Measurements from ENCODE around the gene XRN2. TPM values are rescaled to one million over a fixed set of nuclear protein-coding genes. Genes with fewer than 3 reads are reported as not detected.
"Not testable (repeated sequence)": the region's sequence is repeated elsewhere in the genome, so short reads cannot be mapped to it uniquely, and the experiment has no call there.

The XRN2 gene
- total RNA-seq, 4 donors from 2014 or later = 41.3 to 51.0 (median 46.4) TPM

DNA sequence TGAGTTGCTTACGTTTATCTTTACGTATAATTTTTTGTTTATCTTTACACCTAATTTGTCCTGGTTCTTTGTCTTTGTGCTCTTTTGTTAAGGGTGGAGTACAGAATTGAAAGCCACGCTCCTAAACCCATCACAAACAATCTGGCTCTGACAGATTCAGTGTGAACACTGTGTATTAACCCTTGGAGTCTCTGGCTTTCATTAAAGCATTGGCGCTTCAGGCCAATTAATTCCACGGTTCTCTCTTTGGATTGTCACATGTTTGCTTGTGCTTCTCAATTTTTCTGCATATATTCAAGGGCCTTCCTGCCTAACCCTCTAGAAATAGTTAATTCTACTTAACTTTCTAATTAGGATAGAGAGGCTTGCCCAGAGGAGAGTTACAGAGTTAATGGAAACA lies 55.6 kb downstream of the XRN2 start:
- TF ChIP-seq POLR2AphosphoS5 (IDR thresholded peaks at IDR 0.05) = no peak
- TF ChIP-seq, protein P1, sequence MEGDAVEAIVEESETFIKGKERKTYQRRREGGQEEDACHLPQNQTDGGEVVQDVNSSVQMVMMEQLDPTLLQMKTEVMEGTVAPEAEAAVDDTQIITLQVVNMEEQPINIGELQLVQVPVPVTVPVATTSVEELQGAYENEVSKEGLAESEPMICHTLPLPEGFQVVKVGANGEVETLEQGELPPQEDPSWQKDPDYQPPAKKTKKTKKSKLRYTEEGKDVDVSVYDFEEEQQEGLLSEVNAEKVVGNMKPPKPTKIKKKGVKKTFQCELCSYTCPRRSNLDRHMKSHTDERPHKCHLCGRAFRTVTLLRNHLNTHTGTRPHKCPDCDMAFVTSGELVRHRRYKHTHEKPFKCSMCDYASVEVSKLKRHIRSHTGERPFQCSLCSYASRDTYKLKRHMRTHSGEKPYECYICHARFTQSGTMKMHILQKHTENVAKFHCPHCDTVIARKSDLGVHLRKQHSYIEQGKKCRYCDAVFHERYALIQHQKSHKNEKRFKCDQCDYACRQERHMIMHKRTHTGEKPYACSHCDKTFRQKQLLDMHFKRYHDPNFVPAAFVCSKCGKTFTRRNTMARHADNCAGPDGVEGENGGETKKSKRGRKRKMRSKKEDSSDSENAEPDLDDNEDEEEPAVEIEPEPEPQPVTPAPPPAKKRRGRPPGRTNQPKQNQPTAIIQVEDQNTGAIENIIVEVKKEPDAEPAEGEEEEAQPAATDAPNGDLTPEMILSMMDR (IDR thresholded peaks at IDR 0.05) = no peak
- no peak for TF ChIP-seq EP300 (IDR thresholded peaks at IDR 0.05)
- TF ChIP-seq POLR2A (IDR thresholded peaks at IDR 0.05) = no peak
- no peaks in the 10 kb centered on the region for H3K9me3 ChIP-seq
- peaks cover 65% of the 10 kb centered on the region for H3K36me3 ChIP-seq
- H3K4me1 ChIP-seq = no peaks in the 10 kb centered on the region
- H3K27me3 ChIP-seq = no peaks in the 10 kb centered on the region
- no peak overlapping the region for H3K27ac ChIP-seq
- H3K4me3 ChIP-seq = no peak overlapping the region
- 92% methylated on average over 5 of the region's 5 CpGs for WGBS
- no peak for DNase-seq (ENCODE audit: low spot score in 2 of 2)

DNA sequence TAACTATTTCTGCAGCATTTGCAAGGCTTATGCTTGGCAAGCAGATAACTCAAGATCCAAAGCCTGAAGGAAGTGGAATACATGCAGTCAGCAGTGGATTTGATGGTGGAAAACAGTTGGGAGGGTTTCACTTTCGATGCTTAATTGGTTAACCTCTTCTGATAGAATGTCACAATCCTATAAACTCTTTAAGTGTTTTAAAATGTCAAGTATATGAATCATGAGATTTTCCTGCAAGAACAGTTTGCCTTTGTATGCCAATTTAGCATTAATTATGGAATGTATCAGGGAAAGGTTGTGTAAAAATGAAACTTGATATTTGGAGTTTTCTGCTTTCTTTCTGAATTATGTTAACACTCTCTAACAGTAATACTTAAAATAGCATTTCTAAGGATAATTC lies 57.6 kb downstream of the XRN2 start:
- TF ChIP-seq EP300 (IDR thresholded peaks at IDR 0.05) = no peak
- H3K27me3 ChIP-seq = no peaks in the 10 kb centered on the region

DNA sequence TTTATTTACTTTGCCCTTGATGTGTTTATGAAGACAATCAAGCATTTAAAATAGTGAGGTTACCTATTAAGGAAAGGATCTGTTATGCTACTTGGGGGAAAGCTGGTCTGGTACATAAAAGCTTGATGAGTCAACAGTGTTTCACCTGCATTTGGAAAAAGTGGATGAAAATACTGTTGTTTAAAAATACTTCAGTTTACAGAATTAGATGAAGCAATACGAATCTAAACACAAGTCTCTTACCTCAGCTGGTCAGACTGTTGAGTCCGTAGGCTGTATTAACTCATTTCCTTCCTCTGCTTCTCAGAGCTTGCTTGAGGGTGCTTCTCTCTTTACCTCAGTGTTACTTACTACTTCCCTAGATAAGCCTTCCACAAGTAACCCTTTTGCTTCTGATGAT lies 58.1 kb downstream of the XRN2 start:
- H3K4me1 ChIP-seq = no peaks in the 10 kb centered on the region
- H3K27me3 ChIP-seq = no peaks in the 10 kb centered on the region
- H3K27ac ChIP-seq = no peak overlapping the region
- no peaks in the 10 kb centered on the region for H3K9me3 ChIP-seq
- no peak overlapping the region for H3K4me3 ChIP-seq
- H3K36me3 ChIP-seq = peaks cover 67% of the 10 kb centered on the region
- no peak for TF ChIP-seq POLR2AphosphoS5 (IDR thresholded peaks at IDR 0.05)
- no peak for TF ChIP-seq EP300 (IDR thresholded peaks at IDR 0.05)
- no peak for TF ChIP-seq POLR2A (IDR thresholded peaks at IDR 0.05)
- TF ChIP-seq, protein P1 (IDR thresholded peaks at IDR 0.05) = no peak
- 72% methylated on average over 2 of the region's 2 CpGs for whole genome bisulfite sequencing
- no peak for DNase-seq (ENCODE audit: low spot score in 2 of 2)

More for the DNA sequence above, 57.6 kb downstream of the XRN2 start:
- H3K36me3 ChIP-seq = peaks cover 70% of the 10 kb centered on the region
- no peaks in the 10 kb centered on the region for H3K9me3 ChIP-seq
- 88% methylated on average over 1 of the region's 1 CpG for WGBS
- H3K27ac ChIP-seq = no peak overlapping the region
- DNase-seq (ENCODE audit: low spot score in 2 of 2) = no peak
- H3K4me1 ChIP-seq = no peaks in the 10 kb centered on the region
- no peak overlapping the region for H3K4me3 ChIP-seq

DNA sequence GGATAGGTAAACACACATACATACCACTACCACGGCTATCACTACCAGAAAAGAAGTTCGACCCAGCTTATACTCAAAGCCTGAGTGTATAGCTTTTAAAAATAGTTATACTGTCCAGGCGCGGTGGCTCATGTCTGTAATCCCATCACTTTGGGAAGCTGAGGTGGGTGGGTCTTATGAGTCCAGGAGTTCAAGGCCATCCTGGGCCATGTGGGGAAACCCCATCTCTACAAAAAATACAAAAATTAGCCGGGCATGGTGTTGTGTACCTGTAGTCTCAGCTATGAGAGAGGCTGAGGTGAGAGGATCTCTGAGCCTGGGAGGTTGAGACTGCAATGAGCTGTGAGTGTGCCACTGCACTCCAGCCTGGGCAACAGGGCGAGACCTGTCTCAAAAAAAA lies 61.3 kb downstream of the XRN2 start:
- no peaks in the 10 kb centered on the region for H3K9me3 ChIP-seq
- H3K27ac ChIP-seq = no peak overlapping the region
- no peaks in the 10 kb centered on the region for H3K27me3 ChIP-seq
- 96% methylated on average over 6 of the region's 6 CpGs for WGBS
- H3K4me1 ChIP-seq = no peaks in the 10 kb centered on the region
- DNase-seq (ENCODE audit: low spot score in 2 of 2) = no peak
- H3K36me3 ChIP-seq = peaks cover 66% of the 10 kb centered on the region
- TF ChIP-seq, protein P1 (IDR thresholded peaks at IDR 0.05) = no peak
- TF ChIP-seq POLR2A (IDR thresholded peaks at IDR 0.05) (no peak), EP300 (IDR thresholded peaks at IDR 0.05) (no peak), POLR2AphosphoS5 (IDR thresholded peaks at IDR 0.05) (no peak)
- no peak overlapping the region for H3K4me3 ChIP-seq

DNA sequence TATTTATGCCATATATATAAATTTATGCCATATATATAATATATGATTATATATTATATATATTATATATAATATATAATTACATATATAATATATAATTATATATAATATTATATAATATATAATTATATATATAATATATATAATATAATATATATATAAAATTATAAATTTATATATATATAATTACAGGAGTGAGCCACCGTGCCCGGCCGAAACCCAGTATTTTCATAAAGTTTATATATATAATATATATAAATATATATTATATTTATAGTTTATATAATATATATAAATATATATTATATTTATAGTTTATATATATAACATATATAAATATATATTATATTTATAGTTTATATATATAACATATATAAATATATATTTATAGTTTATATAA lies 62.6 kb downstream of the XRN2 start:
- no peak overlapping the region for H3K27ac ChIP-seq
- TF ChIP-seq EP300 (IDR thresholded peaks at IDR 0.05) = no peak
- TF ChIP-seq POLR2AphosphoS5 (IDR thresholded peaks at IDR 0.05) = no peak
- TF ChIP-seq POLR2A (IDR thresholded peaks at IDR 0.05) = no peak
- TF ChIP-seq, protein P1 (IDR thresholded peaks at IDR 0.05) = no peak

DNA sequence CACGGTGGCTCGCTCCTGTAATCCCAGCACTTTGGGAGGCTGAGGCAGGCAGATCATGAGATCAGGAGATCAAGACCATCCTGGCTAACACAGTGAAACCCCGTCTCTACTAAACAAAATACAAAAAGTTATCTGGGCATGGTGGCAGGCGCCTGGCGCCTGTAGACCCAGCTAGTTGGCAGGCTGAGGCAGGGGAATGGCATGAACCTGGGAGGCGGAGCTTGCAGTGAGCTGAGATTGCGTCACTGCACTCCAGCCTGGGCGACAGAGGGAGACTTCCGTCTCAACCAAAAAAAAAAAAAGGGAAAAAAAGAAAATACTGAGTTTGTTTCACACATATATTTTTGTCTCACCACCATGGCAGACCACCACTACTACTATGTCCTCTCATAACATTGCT lies 63.1 kb downstream of the XRN2 start:
- WGBS = 88% methylated on average over 9 of the region's 9 CpGs
- H3K27me3 ChIP-seq; H3K27ac ChIP-seq; H3K4me1 ChIP-seq; H3K4me3 ChIP-seq; H3K9me3 ChIP-seq; DNase-seq (ENCODE audit: low spot score in 2 of 2): not testable (repeated sequence)
- peaks cover 60% of the 10 kb centered on the region for H3K36me3 ChIP-seq

More for the DNA sequence above, 62.6 kb downstream of the XRN2 start:
- no peak for DNase-seq (ENCODE audit: low spot score in 2 of 2)
- H3K9me3 ChIP-seq = no peaks in the 10 kb centered on the region
- H3K4me3 ChIP-seq = no peak overlapping the region
- H3K36me3 ChIP-seq = peaks cover 61% of the 10 kb centered on the region
- H3K4me1 ChIP-seq = no peaks in the 10 kb centered on the region
- 97% methylated on average over 3 of the region's 3 CpGs for WGBS
- no peaks in the 10 kb centered on the region for H3K27me3 ChIP-seq
